Measurements from ENCODE around the gene BTG4. TPM values are rescaled to one million over a fixed set of nuclear protein-coding genes. Genes with fewer than 3 reads are reported as not detected.
A peak's percentile ranks its signal among the peaks of the same experiment; 100 is the strongest.

BTG4 gene
- total RNA-seq, 4 donors from 2014 or later = not detected

DNA sequence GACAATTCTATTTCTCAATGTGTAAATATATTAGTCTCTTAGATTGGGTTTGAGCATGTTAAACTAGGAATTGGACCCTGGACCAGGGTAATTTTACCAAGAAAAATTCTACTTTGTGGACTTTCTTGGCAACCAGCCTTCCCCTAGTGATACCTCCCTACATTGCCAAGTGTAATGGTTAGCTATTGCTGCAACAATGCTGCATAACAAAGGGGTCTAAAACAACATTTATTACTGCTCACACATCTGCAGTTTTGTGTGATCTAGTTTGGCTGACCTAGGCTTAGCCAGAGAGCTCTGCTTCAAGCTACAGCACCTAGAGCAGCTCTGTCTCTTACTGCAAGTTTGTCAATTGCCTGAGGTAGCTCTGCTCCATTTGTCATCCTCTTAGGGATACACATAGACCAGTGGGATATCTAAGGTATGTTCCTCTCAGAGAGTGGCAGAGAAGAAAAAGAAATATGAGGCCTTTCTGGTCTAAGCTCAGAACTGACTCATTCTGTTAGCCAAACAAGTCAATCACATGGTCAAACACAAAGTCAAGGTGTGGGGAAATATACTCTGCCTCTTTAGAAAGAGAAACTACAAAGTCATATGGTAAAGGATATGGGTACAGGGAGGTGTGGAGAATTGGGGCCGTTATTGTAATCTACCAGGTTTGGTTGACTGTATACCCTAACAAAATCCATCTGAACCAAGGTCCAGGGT lies 26.4 kb upstream of the BTG4 start:
- TF ChIP-seq POLR2A (IDR thresholded peaks at IDR 0.05) (no peak), CTCF (IDR thresholded peaks at IDR 0.05) (no peak)
- 81 to 88% methylated on average over 1 of the region's 1 CpG for WGBS, 2 donors
- no peak overlapping the region for H3K4me3 ChIP-seq (replicated peaks in 1 of 3)
- no peaks in the 10 kb centered on the region for H3K36me3 ChIP-seq
- H3K4me1 ChIP-seq = peaks cover 8 to 20% of the 10 kb centered on the region in 2 donors
- H3K27me3 ChIP-seq = no peaks in the 10 kb centered on the region
- H3K9me3 ChIP-seq = no peaks in the 10 kb centered on the region
- peak overlapping the region; percentile 10 to 89 (median 85) for H3K27ac ChIP-seq
- intact Hi-C loops (cut with DNase I) = no loop called here
- no peak for DNase-seq

DNA sequence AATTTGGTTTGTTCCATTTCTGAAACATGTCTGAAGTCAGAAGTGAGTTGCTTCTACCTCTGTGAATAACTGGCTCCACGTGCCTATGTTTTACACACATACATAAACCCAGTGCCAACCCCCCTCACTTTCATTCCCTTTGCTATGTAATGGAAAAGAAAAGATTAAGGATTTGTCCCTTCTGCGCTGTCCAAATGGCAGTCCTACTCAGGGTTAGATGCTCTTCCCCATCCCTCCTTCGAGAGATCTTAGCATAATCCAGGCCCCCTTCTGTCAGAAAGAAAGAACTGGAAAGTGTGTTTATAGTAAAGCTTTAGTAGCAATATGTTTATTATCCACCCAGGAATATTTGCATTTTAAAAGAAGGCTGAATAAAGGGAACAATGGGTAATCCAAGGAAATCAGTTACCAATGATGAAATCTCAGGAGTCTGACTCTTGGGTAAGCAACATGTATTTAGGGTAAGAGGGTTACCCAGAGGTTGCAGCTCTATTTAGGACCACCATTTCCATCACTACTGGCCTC lies 25.2 kb upstream of the BTG4 start:
- intact Hi-C loops (cut with DNase I) = no loop called here
- 80 to 86% methylated on average over 3 of the region's 3 CpGs for WGBS, 2 donors
- Histone ChIP-seq H3K4me3 (replicated peaks in 1 of 3) (no peak overlapping the region), H3K4me1 (peaks cover 8 to 20% of the 10 kb centered on the region in 2 donors), H3K36me3 (no peaks in the 10 kb centered on the region), H3K27ac (no peak overlapping the region), H3K9me3 (no peaks in the 10 kb centered on the region), H3K27me3 (no peaks in the 10 kb centered on the region)
- no peak for TF ChIP-seq POLR2A (IDR thresholded peaks at IDR 0.05)
- TF ChIP-seq CTCF (IDR thresholded peaks at IDR 0.05) = no peak
- DNase-seq = no peak

GRCh38 chr11:111535281-111535680 lies 23.1 kb upstream of the BTG4 start:
- no peak for TF ChIP-seq CTCF (IDR thresholded peaks at IDR 0.05)
- TF ChIP-seq POLR2A (IDR thresholded peaks at IDR 0.05) = no peak
- intact Hi-C loops (cut with DNase I) = no loop called here
- Histone ChIP-seq H3K4me3 (replicated peaks in 1 of 3) (no peak overlapping the region), H3K27ac (no peak overlapping the region), H3K27me3 (no peaks in the 10 kb centered on the region), H3K9me3 (no peaks in the 10 kb centered on the region), H3K4me1 (peaks cover 7 to 14% of the 10 kb centered on the region in 2 donors), H3K36me3 (no peaks in the 10 kb centered on the region)
- no peak for DNase-seq
- 86 to 91% methylated on average over 6 of the region's 6 CpGs for WGBS, 2 donors

DNA sequence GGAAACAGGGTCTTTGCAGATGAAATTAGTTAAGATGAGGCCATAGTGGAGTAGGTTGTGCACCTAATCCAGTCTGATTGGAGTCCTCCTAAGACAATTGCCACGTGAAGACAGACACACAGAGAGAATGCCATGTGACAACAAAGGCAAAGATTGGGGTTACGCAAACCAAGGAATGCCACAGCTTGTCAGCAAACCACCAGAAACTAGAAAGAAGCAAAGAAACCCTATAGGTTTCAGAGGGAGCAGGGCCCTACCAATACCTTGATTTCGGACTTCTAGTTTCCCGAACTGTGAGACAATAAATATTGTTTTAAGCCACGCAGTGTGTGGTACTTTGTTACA lies 20.2 kb upstream of the BTG4 start:
- WGBS, 2 donors = 82 to 85% methylated on average over 5 of the region's 5 CpGs
- TF ChIP-seq CTCF (IDR thresholded peaks at IDR 0.05) (no peak), POLR2A (IDR thresholded peaks at IDR 0.05) (no peak)

DNA sequence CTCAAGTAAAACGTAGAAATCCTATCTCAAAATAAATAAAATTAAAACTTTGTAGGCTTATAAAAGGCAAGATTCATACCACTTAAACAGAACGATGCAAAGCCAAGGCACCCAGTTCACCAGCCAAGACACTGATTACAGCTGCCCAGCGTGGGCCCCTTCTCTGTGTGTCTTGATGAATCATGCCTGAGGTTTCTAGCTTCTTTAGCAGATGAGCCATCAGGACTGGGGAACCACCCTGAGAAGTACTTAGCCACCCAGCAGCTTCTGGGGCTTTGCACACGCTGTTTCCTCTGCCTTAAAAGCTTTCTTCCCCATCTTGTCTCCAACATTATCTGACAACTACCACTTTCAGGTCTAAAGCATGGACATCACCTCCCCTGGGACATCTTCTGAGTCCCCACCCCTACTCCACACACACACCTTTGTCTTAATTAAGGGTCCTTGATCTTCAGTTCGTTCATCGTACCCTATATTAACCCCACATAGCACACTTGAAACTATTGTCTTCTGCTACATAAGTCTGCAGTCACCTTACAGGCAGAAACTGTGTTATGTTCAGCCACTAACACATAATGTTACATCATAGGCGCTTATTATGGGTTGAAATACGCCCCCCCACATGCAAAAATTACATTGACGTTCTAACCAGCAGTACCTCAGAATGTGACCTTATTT lies 19.6 kb upstream of the BTG4 start:
- H3K36me3 ChIP-seq = no peaks in the 10 kb centered on the region
- intact Hi-C loops (cut with DNase I) = no loop called here
- H3K27ac ChIP-seq = no peak overlapping the region

More for the DNA sequence above, 20.2 kb upstream of the BTG4 start:
- intact Hi-C loops (cut with DNase I) = no loop called here
- Histone ChIP-seq H3K4me3 (replicated peaks in 1 of 3) (no peak overlapping the region), H3K27ac (no peak overlapping the region), H3K4me1 (no peaks in the 10 kb centered on the region), H3K36me3 (no peaks in the 10 kb centered on the region), H3K27me3 (no peaks in the 10 kb centered on the region), H3K9me3 (no peaks in the 10 kb centered on the region)
- no peak for DNase-seq

More for the DNA sequence above, 19.6 kb upstream of the BTG4 start:
- Histone ChIP-seq H3K27me3 (no peaks in the 10 kb centered on the region), H3K4me1 (no peaks in the 10 kb centered on the region), H3K4me3 (replicated peaks in 1 of 3) (no peak overlapping the region), H3K9me3 (no peaks in the 10 kb centered on the region)
- 80% methylated on average over 9 of the region's 9 CpGs for WGBS, 2 donors
- DNase-seq = no peak
- TF ChIP-seq POLR2A (IDR thresholded peaks at IDR 0.05) = no peak
- no peak for TF ChIP-seq CTCF (IDR thresholded peaks at IDR 0.05)

Measured in thyroid gland (tissue), 4 donors.